H1 (cell line): ENCODE results near the gene RHBDD1. TPM values are rescaled to one million over a fixed set of nuclear protein-coding genes. Genes with fewer than 3 reads are reported as not detected.

Experiments
- BCL11A ChIP-seq, 2 experiments: IDR thresholded peaks; one replicate each; pipeline ENCODE4 v1.6.1; 2011; ENCODE audit warnings: low read depth in 2 of 2, low read length in 2 of 2, mild to moderate bottlenecking in 2 of 2
- NANOG ChIP-seq: IDR thresholded peaks from 2 replicates; pipeline ENCODE4 v1.6.1; 2011; ENCODE audit warnings: low read length, low read depth, mild to moderate bottlenecking, inconsistent platforms; ENCODE audit not compliant: insufficient read depth, poor library complexity, severe bottlenecking
- SP1 ChIP-seq: IDR thresholded peaks from 2 replicates; pipeline ENCODE4 v1.6.1; 2011; ENCODE audit warnings: low read depth, low read length
- TCF12 ChIP-seq: IDR thresholded peaks from 2 replicates; pipeline ENCODE4 v1.6.1; 2011; ENCODE audit warnings: low read depth, mild to moderate bottlenecking, low read length
- TEAD4 ChIP-seq: IDR thresholded peaks from 2 replicates; pipeline ENCODE4 v1.6.1; 2012; ENCODE audit warnings: low read depth, low read length, inconsistent platforms, mixed read lengths
- polyA plus RNA-seq, 7 experiments: library from polyadenylated mRNA; depleted of rRNA in 3 of 7; stranded (reverse) in 5 of 7; unstranded in 2 of 7; fragments of >200 nt in 5 of 7; fragments of 200-250 nt in 2 of 7; gene quantifications; 1 replicate in 5 of 7; 2 replicates in 1 of 7; 4 replicates in 1 of 7; pipeline versions ENCODE4 v1.2.1 to v1.2.3, GENCODE V29; 2011 to 2013; ENCODE audit warnings: missing spikeins in 2 of 7, mixed read lengths in 2 of 7
- total RNA-seq: library from RNA; stranded (reverse); fragmentation: NEBNext Ultra II Directional; extraction: Animal tissue kit (Norgen Biotek cat#: 25700); gene quantifications from 2 replicates; pipeline ENCODE4 v1.2.1, GENCODE V29; 2021
- TF ChIP-seq, protein P1 (sequence below), 3 experiments: IDR thresholded peaks; 1 replicate in 2 of 3; 2 replicates in 1 of 3; pipeline versions ENCODE4 v1.5.1 to v1.6.1; 2011; ENCODE audit warnings: low read length in 3 of 3, mild to moderate bottlenecking in 3 of 3, inconsistent platforms in 2 of 3, low read depth in 1 of 3, moderate library complexity in 1 of 3; ENCODE audit not compliant: insufficient read depth in 1 of 3; ENCODE audit errors: control extremely low read depth in 1 of 3

The RHBDD1 gene
- total and polyA plus RNA-seq, 2 of the 8 experiments (the other 6 are each of a cell fraction or from before 2014, with no cell fraction given), result 10.5 to 23.1 TPM

DNA sequence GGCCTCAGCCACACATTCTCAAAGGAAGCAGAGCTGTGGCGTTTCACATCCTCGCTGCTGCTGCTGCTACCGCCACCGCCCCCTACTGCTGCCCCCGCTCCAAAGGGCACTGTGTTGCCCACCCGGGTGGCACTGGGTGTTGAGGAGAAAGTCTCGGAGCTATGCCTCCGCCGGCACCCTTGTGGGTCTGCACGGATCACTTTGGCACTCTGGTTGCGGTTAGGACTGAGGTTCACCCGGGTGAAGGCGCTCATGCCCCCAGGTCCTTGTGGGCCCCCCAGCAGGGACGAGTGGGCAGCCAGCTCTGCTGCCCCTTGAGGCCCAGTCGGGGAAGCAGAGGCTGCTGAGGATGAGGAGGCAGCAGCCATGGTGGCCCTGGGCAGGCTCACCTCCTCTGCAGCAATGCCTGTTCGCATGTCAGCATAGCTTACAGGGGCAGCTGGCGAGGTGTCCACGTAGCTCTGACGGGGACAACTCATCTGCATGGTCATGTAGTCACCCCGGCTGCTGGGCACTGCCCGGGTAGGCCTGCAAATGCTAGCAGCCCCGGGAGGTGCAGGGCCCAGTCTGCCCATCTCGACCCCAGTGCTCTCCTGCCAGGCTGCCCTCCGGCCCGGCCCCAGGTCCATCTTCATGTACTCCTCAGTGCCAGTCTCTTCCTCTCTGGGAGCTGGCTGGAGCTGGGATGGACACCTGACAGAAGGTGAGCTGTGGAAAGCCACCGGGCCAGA, 40.4 kb upstream of the RHBDD1 start (continued):
- TF ChIP-seq SP1 (no peak), BCL11A (IDR thresholded peaks at IDR 0.05; ENCODE audit: low read depth in 2 of 2, low read length in 2 of 2) (no peak), TCF12 (no peak), NANOG (no peak), TEAD4 (no peak)
- TF ChIP-seq, protein P1, sequence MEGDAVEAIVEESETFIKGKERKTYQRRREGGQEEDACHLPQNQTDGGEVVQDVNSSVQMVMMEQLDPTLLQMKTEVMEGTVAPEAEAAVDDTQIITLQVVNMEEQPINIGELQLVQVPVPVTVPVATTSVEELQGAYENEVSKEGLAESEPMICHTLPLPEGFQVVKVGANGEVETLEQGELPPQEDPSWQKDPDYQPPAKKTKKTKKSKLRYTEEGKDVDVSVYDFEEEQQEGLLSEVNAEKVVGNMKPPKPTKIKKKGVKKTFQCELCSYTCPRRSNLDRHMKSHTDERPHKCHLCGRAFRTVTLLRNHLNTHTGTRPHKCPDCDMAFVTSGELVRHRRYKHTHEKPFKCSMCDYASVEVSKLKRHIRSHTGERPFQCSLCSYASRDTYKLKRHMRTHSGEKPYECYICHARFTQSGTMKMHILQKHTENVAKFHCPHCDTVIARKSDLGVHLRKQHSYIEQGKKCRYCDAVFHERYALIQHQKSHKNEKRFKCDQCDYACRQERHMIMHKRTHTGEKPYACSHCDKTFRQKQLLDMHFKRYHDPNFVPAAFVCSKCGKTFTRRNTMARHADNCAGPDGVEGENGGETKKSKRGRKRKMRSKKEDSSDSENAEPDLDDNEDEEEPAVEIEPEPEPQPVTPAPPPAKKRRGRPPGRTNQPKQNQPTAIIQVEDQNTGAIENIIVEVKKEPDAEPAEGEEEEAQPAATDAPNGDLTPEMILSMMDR (IDR thresholded peaks at IDR 0.05; ENCODE audit: control extremely low read depth in 1 of 3, insufficient read depth in 1 of 3, low read depth in 1 of 3, low read length in 3 of 3), result no peak
